ENCODE results near the gene HSF2. TPM values are rescaled to one million over a fixed set of nuclear protein-coding genes. Genes with fewer than 3 reads are reported as not detected.
A peak's percentile ranks its signal among the peaks of the same experiment; 100 is the strongest.

HSF2 gene, protein sequence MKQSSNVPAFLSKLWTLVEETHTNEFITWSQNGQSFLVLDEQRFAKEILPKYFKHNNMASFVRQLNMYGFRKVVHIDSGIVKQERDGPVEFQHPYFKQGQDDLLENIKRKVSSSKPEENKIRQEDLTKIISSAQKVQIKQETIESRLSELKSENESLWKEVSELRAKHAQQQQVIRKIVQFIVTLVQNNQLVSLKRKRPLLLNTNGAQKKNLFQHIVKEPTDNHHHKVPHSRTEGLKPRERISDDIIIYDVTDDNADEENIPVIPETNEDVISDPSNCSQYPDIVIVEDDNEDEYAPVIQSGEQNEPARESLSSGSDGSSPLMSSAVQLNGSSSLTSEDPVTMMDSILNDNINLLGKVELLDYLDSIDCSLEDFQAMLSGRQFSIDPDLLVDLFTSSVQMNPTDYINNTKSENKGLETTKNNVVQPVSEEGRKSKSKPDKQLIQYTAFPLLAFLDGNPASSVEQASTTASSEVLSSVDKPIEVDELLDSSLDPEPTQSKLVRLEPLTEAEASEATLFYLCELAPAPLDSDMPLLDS
- total RNA-seq: 10 to 100 TPM in 2 of 4 donors, 1 to 10 TPM in 2; 6.0 to 20.5 (median 9.9) TPM

DNA sequence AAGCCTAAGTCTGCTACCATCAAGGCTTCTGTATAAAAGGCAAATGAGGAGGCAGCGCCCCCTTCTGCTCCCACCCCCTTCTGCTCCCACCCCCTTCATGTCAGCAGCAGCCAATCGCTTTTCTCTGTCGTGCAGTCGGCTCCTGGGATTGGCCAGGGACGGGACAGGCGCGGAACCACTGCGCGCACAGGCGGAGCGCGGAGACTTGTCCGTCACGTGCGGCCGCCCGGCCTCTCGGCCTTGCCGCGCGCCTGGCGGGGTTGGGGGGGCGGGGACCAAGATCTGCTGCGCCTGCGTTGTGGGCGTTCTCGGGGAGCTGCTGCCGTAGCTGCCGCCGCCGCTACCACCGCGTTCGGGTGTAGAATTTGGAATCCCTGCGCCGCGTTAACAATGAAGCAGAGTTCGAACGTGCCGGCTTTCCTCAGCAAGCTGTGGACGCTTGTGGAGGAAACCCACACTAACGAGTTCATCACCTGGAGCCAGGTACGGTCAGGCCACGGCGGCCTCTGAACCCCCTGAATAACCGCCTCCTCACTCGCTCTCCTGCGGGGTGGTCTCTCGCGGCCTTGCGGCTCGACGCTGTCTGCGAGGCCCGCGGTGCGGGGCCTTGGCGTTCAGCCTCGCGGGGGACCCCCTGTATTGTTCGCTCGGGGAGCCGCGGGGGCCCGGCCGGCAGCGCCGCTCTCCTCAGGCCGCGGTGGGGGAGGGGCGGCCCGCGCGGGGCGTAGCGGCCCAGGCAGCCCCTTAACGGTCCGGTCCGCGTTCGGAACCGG, at the start of gene HSF2:
HSF2 (plus strand) TSS at position 305 of the 773 bp plus-strand sequence; CDS start at position 391, 86 bp downstream.
- Histone ChIP-seq H3K27ac (peak within 1 kb of the TSS; percentile 89 to 96 (median 92)), H3K36me3 (no peaks in the 10 kb centered on the region), H3K4me3 (peak within 1 kb of the TSS; percentile 95 to 99 (median 96)), H3K9me3 (no peaks in the 10 kb centered on the region), H3K27me3 (no peaks in the 10 kb centered on the region), H3K4me1 (peaks cover 0 to 21% (median 16%) of the 10 kb centered on the region in 4 donors)
- peak; percentile 96 for DNase-seq
- 0% methylated on average over 61 of the region's 82 CpGs; no CpG with 5 or more reads in 1 of the 2 donors for WGBS, 2 donors (ENCODE audit: low coverage in 1 of 2)
- no peak for TF ChIP-seq EP300 (IDR thresholded peaks at IDR 0.05; ENCODE audit: low read depth)
- TF ChIP-seq, protein P1, sequence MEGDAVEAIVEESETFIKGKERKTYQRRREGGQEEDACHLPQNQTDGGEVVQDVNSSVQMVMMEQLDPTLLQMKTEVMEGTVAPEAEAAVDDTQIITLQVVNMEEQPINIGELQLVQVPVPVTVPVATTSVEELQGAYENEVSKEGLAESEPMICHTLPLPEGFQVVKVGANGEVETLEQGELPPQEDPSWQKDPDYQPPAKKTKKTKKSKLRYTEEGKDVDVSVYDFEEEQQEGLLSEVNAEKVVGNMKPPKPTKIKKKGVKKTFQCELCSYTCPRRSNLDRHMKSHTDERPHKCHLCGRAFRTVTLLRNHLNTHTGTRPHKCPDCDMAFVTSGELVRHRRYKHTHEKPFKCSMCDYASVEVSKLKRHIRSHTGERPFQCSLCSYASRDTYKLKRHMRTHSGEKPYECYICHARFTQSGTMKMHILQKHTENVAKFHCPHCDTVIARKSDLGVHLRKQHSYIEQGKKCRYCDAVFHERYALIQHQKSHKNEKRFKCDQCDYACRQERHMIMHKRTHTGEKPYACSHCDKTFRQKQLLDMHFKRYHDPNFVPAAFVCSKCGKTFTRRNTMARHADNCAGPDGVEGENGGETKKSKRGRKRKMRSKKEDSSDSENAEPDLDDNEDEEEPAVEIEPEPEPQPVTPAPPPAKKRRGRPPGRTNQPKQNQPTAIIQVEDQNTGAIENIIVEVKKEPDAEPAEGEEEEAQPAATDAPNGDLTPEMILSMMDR (IDR thresholded peaks at IDR 0.05): peak in 2 of 5 experiments; percentile 25 to 26
- TF ChIP-seq POLR2AphosphoS5 (IDR thresholded peaks at IDR 0.05): peak in 2 of 3 donors; percentile 7 to 47
- TF ChIP-seq POLR2A (IDR thresholded peaks at IDR 0.05): peak; percentile 51
- in situ Hi-C loops (cut with MboI; ENCODE audit: low pct_ligation_motif_present in 1 of 4, low pct_unique_long_range_greater_than_20kb in 1 of 4, low sequenced_read_pairs in 3 of 4): loop anchor here in 2 of 4 donors (10.0 to 25.0 kb wide), 2 partner anchors 75 to 138 kb away; partner anchors contain the start of gene SERINC1 (in 1 of the 2)
- intact Hi-C loops (cut with DNase I; ENCODE audit: low total_unique reads): no loop called here

DNA sequence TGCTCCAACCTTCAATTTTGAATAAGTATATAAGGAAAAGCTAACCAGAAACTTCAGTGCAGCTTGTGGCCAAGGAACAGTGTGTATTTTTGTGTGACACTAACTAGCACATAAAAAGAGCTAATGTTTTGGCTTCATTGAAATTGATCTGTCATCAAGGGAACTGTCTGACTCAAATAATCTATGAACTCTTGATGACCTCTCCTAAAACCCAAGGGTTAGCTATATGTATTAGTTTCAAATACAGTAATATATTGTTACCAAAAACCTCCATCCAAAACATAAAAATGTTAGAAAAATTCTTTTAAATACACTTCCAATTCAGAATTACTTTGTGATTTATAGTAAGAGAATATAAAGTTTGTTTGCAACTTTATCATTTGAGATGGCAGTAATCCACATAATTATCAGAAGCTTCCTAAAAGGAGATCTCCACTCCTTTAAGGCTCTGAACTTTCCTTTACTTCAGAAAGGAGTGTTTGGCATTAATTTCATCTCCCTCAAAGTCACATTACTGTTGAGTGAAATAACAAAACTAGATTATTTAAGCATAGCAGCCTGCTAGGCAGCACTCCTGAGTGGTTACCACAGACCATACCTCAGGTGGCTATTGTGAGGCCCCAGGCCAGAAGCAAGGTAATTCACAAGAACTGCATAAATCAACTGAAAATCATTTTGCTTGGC, 46.3 kb upstream of the HSF2 start:
- DNase-seq: no peak
- no peaks in the 10 kb centered on the region for H3K4me1 ChIP-seq
- no peak overlapping the region for H3K4me3 ChIP-seq
- no peak overlapping the region for H3K27ac ChIP-seq
- H3K36me3 ChIP-seq: no peaks in the 10 kb centered on the region
- in situ Hi-C loops (cut with MboI; ENCODE audit: low pct_ligation_motif_present in 1 of 4, low pct_unique_long_range_greater_than_20kb in 1 of 4, low sequenced_read_pairs in 3 of 4): no loop called here
- no peaks in the 10 kb centered on the region for H3K27me3 ChIP-seq
- intact Hi-C loops (cut with DNase I; ENCODE audit: low total_unique reads): no loop called here
- no peaks in the 10 kb centered on the region for H3K9me3 ChIP-seq
- TF ChIP-seq POLR2AphosphoS5 (IDR thresholded peaks at IDR 0.05): no peak
- TF ChIP-seq, protein P1 (IDR thresholded peaks at IDR 0.05): no peak
- no peak for TF ChIP-seq EP300 (IDR thresholded peaks at IDR 0.05; ENCODE audit: low read depth)
- no peak for TF ChIP-seq POLR2A (IDR thresholded peaks at IDR 0.05)

DNA sequence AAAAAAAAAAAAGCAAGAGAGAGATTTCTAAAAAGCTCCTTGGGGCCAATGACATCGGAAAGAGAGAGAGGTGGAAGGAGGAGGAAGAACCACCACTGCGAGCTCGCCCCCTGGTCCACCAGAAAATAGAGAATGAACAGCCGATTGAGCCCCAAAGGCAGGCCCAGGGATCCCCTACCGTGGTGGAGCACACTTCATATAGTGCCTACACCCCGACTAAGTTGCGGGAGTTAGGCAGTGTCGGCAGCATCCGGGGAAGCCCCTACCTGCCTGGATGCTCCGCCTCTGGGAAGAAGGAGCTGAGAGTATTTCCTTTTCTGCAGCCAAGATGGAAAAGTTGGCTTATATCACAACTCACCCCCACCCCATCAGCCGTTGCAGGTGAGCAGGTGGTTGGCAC, 38.6 kb upstream of the HSF2 start:
- Histone ChIP-seq H3K9me3 (no peaks in the 10 kb centered on the region), H3K4me1 (no peaks in the 10 kb centered on the region), H3K36me3 (no peaks in the 10 kb centered on the region), H3K27ac (no peak overlapping the region), H3K27me3 (no peaks in the 10 kb centered on the region), H3K4me3 (no peak overlapping the region)
- TF ChIP-seq POLR2AphosphoS5 (IDR thresholded peaks at IDR 0.05): no peak
- TF ChIP-seq EP300 (IDR thresholded peaks at IDR 0.05; ENCODE audit: low read depth): no peak
- TF ChIP-seq POLR2A (IDR thresholded peaks at IDR 0.05): no peak
- TF ChIP-seq, protein P1 (IDR thresholded peaks at IDR 0.05): no peak
- intact Hi-C loops (cut with DNase I; ENCODE audit: low total_unique reads) (no loop called here), in situ Hi-C loops (cut with MboI; ENCODE audit: low pct_ligation_motif_present in 1 of 4, low pct_unique_long_range_greater_than_20kb in 1 of 4, low sequenced_read_pairs in 3 of 4) (no loop called here)
- no peak for DNase-seq
- WGBS, 2 donors (ENCODE audit: low coverage in 1 of 2): 77 to 79% methylated on average over 3 to 10 of the region's 11 CpGs

Measured in transverse colon (tissue), 4 donors.